CD1c-positive myeloid dendritic cell (primary cell): ENCODE results near the gene KLHL40.

ENCODE experiments used
- DNase-seq: peaks from one replicate; pipeline ENCODE4 v3.0.0-alpha.2; 2016; ENCODE audit errors: extremely low spot score

Gene KLHL40

DNA sequence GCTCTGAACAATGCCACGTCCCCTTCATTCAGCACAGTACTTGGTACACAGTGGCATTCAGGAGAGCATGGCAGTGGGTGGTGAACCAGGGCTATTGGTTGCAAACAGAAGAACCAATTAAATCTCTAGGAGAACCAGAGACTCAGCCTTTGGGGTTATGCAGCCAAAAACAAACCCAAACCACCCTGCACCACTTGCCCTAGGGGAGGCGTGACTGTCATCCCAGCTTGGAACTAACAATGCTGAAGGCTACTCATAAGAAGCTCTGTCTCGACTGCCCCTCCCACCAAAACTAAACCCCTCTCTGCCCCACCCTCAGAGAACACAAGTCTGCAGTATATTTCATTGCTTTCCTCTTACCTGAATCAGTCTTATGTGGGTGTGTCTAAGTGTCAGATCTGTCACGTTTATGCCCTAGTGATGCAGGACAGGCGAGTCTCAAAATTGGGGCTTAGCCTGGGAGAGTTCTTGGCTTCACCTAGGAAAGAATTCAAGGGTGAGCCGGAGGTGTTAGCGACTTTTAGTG is 15.2 kb upstream of the KLHL40 start:
- DNase-seq = no peak

DNA sequence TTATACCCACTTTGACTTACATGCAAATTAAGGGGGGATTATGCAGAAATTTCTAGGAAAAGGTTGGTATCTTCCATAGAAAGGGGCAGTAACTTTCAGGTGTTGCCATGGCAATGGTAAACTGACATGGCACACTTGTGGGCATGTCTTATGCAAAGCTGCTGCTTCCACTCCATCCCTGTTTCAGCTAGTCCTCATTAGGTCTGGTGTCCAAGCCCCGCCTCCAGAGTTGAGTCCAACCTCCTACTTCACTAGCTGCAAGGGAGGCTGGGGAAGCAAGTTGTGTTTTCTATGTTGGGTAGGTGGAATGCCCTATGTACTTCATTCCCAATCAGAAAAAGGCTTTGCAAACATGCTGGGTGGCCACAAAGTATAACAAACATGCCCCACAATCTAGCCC is 14.7 kb upstream of the KLHL40 start:
- DNase-seq = no peak

DNA sequence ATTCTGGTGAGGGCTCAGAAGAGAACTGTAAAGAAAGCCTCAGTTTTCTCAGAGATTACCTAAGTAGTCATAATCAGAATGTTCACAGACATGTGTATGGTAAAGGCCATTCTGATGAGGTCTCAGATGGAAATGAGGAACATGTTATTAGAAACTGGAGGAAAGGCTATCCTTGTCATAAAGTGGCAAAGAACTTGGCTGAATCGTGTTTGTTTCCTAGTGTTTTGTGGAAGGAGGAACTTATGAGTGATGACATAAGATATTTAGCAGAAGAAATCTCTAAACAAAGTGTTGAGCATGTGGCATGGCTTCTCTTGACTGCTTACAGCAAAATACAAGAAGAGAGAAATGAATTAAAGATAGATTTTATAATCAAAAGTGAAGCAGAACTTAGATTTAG is 12.8 kb upstream of the KLHL40 start:
- peak; percentile 69 for DNase-seq

DNA sequence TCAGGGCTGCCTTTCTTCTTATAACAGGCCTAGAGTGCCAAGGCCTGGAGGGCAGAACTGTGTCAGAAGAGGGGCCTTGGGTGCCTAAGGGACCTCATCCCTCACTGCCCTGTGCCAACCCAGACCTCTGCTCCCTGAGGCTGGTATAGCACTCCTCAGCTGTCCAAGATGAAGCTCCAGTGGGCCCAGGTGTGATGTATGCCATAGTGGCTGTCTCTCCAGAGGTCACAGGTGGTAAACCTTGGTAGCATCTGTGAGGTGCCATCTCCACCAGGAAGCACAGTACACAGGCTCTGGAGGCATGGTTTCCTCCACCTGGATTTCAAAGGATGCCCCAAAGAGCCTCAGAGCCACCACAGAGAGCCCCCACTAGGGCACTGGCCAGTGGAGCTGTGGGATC is 12.3 kb upstream of the KLHL40 start:
- no peak for DNase-seq

DNA sequence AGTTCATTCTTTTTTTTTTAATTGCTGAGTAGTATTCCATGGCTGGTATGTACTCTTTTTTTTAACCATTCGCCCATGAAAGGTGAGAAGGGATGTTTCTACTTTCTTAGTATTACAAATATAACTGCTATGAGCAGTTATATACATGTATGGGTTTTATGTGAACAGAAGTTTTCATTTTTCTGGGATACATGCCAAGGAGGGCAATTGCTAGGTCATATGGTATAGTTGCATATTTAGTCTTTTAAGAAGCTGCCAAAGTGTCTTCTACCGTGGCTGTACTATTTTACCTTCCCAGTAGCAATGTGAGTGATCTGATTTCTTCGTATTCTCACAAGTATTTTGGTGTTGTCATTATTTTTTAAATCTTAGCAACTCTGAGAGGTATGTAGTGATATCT is 11.2 kb upstream of the KLHL40 start:
- no peak for DNase-seq

DNA sequence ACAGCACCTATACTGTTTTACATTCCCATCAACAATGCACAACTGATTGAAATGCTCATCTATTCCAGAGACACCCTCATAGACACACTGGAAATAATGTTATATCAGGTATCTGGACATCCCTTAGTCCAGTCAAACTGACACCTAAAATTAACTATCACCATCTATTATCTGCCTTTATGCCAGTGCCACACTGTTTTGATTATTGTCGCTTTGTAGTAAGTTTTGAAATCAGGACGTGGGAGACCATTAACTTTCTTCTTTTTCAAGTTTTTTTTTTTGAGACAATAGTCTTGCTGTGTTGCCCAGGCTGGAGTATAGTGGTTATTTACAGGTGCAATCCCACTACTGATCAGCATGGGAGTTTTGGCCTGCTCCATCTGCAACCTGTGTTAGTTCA is 9.4 kb upstream of the KLHL40 start:
- DNase-seq = no peak

DNA sequence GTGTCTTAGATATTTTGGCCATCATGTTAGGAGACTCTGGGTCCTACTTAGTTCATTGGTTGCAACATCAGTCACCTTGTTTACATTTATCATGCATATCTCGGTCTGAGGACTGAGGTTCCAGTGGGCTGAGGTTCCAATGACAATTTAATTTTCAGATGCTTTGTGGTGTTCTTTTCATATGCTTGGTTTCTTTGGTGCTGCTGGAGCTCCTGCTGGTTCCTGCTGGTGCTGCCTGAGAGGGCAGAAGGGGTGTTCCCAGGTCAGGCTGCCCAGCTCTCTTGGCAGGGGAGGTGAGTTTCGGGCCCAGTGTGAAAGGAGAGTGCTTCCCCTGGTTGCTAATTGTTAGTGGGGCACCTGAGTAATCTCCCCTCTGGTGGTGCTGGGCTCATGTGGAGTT is 6.9 kb upstream of the KLHL40 start:
- no peak for DNase-seq

DNA sequence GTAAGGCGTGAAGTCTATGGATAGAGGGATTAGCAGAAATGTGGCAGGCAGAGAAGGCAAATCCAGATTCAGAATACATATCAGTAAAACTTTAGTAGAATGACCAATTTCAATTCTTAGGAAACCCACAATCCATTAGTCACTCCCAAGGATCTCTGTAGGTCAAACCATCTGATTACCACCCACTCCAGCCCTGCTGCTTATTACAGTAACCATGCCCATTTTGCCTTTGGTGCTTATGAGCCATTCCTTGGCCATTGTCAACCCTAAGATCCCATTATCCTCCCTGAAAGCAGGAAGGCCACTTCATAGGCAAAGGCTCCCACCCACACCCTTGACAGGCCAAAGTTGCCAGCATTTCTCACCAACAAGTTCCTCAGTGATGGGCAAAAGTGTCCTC is 5.1 kb upstream of the KLHL40 start:
- DNase-seq = peak; percentile 77

DNA sequence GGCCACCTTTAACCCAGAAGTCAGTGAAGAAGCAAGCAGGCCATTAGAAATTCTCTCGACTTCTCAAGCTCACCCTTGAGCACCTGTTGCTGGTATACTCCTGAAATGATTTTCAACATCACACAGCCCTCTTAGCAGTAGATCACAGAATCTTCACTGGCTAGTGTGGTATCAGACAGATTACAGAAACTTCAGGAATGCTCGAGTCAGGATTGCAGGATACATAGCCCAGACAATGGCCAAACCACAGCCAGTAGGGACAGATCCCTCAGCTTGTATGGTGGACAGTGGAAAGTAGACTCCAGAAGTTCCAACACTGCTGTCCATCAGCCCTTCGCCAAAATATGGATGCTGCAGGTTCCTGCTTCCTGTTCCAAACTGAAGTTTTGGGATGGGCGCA is 4.5 kb upstream of the KLHL40 start:
- no peak for DNase-seq

DNA sequence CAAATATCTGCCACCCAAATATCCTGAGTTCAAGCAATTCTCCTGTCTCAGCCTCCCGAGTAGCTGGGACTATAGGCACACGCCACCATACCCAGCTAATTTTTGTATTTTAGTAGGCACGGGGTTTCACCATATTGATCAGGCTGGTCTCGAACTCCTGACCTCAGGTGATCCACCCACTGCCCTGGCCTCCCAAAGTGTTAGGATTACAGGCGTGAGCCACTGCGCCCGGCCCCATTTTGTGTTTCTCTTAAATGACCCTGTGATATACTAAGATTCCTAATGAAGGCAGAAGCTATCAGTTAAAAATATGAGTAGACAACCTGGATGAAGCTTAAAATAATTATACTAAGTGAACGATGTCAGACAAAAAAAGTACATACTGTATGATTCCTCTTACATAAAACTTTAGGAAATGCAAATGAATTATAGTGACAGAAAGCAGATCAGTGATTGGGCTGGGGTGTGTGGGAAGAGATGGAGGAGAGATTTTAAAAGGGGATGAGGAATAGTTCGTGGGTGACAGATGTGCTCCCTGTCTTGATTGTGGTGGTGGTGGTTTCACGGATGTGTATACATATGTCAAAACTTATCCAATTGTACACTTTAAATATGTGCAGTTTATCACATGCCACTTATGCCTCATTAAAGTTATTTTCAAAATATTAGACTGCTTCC is 3.8 kb upstream of the KLHL40 start:
- DNase-seq = no peak

DNA sequence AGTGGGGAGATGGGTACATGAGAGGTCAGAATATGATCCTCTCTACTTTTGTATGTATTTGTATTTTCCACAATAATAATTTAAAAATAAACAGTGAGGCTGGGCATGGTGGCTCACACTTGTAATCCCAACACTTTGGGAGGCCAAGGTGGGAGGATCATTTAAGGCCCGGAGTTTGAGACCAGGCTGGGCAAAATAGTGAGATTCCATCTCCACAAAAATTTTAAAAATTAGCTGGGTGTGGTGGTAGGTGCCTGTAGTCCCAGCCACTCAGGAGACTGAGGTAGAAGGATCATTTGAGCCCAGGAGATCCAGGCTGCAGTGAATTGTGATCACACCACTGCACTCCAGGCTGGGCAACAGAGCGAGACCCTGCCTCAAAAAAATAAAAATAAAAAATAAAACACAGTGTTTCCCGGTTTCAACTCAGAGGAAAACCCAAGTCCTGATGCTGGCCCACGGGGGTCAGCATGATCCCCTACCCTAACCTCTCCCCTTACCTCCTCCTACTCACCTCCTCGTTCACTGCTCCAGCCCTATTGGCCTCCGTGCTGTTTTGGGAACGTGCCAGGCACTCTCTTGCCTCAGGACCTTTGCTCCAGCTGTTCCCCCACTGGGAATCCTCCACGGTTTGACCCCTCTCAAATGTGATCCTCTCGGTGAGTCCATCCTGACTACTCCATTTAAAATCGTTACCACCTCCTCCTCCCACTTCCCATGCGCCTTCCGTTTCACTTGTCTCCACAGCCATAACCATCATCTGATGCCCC is 2.9 kb upstream of the KLHL40 start:
- no peak for DNase-seq

DNA sequence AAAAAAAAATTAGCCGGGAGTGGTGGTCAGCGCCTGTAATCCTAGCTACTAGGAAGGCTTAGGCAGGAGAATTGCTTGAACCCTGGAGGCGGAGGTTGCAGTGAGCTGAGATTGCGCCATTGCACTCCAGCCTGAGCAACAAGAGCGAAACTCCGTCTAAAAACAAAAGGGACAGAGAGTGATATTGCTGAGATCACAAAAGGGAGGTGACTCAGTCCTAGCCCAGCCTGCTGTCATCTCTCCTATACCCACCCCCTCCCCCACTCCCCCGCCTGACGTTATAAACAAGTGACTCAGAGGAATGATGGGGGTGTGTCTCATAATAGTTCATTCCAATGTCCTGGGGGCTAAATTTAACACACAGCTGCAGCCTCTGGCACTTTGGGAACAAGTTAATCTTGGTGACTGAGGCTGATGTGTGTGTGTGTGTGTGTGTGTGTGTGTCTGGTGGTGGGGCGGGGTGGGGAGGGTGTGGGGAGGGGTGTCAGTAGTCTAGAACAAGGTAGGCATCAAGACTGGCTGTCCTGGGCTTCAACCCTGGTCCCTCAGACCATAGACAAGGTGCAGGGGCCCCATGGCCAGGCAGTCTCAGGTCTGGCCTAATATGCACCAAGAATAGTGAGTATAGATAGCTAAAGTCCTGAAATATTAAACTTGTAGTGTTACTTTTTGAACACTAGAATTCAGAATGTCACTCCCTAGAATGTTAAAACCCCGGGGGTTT is 1.3 kb upstream of the KLHL40 start:
- DNase-seq = peak; percentile 85

DNA sequence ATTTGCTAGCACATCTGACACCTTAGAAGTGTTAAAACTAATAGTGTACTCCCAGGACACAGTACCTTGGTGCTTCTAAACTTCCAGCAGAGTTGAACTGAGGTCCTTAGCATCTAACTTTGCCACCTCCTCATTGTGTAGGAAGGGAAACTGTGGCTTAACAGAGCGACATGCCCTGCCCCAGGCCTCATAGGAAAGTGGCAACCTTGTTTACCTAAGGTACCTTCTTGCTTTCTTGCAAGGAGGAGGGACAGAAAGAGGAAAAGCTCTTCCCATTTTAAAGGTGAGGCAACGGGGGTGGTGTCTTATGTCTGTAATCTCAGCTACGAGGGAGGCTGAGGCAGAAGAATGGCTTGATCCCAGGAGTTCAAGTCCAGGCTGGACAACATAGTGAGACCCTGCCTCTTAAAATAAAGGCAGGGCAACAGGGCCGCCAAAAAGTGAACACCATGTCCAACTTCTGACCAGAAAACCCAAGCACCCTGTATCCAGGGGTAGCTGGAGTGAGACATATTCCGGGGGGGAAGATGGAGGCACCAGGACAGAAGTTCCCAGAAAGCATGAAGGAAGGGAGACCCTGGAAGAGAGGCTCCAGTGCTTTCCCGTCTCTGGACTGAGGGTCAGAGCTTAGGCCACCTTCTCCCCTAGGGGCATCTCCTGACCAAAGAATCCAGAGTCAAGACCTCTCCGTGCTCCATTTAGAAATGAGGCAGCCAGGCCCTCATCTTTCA is 540 bp upstream of the KLHL40 start:
- no peak for DNase-seq

DNA sequence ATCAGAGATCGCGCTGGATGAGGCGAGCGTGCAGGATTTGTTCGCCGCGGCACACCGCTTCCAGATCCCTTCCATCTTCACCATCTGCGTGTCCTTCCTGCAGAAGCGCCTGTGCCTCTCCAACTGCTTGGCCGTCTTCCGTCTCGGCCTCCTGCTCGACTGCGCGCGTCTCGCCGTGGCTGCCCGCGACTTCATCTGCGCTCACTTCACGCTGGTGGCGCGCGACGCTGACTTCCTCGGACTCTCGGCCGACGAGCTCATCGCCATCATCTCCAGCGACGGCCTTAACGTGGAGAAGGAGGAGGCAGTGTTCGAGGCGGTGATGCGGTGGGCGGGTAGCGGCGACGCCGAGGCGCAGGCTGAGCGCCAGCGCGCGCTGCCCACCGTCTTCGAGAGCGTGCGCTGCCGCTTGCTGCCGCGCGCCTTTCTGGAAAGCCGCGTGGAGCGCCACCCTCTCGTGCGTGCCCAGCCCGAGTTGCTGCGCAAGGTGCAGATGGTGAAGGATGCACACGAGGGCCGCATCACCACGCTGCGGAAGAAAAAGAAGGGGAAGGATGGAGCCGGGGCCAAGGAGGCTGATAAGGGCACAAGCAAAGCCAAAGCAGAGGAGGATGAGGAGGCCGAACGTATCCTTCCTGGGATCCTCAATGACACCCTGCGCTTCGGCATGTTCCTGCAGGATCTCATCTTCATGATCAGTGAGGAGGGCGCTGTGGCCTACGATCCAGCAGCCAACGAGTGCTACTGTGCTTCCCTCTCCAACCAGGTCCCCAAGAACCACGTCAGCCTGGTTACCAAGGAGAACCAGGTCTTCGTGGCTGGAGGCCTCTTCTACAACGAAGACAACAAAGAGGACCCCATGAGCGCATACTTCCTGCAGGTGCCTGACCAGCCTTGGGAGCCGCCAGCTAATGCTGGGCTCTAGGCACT is 819 bp downstream of the KLHL40 start:
- peak; percentile 13 for DNase-seq

DNA sequence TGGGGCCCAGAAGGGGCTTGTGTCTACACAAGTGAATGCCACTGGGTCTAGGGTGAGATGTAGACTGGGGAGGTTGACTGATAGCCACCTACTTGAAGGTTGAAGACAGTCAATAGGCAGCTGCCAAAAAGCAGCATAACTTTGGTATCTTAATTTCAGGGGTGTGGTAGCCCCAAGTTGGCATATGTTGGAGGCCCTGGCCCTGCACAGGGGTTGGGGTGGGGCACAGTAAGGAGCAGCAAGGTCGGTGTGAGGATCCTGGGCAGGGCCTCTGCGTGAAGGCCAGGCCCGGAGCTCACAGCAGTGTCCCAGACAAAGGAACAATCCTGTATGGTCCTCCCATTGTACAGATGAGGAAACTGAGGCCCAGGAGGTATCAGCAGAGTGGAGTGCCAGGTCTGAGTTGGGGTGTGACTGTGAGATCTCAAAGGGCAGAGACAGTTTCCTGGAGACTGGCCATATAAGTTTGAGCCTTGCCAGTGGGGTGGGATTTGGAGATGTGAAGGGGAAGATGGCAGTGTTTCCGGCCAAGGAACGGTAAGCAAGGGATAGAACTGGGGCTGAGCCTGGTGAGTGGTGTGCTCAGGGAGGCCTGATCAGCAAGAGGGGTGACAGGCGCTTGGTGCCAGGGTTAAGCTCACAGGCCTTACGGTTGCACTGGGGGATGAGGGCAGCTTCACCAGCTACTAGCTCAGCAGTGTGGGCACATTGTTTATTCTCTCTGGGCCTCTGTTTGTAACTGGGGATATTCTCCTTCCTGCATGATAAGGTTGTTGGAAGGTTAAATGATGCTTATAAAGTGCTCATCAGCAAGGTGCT is 1.7 kb downstream of the KLHL40 start:
- DNase-seq = no peak

DNA sequence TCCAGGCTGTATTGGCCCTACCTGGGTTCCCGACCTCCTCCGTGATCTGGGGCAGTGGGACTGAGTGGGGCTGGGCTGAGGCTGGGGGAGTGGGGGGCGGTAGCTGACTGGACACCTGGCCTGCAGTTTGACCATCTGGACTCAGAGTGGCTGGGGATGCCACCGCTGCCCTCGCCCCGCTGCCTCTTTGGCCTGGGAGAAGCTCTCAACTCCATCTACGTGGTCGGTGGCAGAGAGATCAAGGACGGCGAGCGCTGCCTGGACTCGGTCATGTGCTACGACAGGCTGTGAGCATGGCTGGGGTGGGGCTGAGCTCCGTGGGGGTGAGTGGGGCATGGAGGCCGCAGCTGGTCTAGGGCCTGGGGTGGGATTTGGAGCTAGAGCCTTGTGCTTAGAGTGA is 2.7 kb downstream of the KLHL40 start:
- DNase-seq = no peak

DNA sequence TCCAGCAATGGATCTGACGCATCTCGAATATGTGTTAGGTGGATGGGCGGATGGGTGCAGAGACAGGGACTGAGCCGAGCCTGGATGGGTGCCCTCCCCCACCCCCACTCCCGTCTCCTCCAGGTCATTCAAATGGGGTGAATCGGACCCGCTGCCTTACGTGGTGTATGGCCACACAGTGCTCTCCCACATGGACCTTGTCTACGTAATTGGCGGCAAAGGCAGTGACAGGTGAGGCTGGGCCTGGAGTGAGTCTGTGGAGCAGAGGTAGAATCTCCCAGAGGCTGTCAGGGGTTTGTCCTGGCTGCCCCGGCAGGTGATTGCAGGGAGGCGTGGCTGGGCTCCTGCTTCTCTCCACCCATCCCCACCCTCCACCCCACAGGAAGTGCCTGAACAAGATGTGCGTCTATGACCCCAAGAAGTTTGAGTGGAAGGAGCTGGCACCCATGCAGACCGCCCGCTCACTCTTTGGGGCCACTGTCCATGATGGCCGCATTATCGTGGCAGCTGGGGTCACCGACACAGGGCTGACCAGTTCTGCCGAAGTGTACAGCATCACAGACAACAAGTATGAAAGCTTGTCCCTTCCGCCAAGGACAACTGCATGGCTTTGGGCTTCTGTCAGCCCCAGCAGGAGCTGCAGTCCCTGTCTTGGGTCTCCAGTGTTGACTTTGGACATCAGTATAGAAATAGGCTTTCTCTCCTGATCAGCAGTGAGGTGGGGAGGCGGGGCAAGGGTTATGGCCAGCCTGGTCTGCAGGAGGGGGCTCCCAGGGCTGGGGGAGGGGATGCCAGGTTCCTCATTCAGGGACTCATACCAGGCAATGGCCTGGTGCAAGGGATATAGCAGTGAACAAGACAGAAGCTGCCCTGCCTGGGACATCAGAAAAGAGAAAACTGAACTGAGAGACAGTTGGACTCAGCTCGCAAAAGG is 3.4 kb downstream of the KLHL40 start:
- no peak for DNase-seq

DNA sequence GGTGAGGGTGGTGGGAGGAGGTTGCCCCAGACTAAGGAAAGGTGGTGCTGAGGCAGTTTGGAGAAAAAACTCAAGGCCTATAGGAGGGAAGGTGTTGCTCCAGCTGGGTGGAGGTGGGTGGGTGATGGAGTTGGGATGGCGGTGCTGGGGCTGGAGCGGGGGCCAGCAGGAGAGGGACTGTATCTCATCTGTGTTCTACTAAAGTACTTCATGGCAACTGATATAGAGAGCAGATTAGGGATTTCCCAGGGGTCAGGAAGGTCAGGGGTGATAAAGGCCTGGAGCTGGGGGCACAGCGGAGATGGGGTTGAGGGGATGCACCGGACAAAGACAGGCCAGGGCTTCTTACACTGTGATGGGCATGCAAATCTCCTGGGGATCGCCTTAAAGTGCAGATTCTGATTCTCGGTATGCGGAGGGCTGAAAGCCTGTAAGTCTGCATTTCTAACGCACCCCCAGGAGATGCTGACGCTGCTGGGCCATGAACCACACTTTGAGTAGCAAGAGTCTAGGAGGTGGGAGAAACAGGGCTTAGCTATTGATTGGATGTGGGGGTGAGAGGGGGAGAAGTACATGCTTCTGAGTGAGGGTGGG is 4.2 kb downstream of the KLHL40 start:
- no peak for DNase-seq

DNA sequence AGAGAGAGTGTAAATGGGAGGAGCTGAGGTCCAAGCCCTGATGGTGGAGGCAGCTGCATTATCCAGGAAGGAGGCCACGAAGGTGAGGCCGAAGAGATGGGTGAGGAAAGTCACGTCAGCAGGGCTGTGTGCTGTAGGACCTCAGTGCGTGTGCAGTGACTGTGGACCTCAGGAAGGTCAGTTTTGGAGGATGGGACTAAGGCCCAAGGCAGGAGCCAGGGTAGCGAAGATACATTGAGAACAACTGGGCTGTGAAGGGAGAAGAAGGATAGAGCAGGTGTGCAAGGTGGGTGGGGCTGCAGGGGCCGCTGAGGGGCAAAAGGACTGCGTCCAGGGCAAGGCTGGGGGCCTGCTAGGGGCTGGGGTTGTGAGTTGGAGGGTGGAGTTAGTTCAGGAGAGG is 4.9 kb downstream of the KLHL40 start:
- DNase-seq = no peak
